Tibial nerve (tissue), 4 donors: ENCODE data around the gene LRSAM1. TPM values are rescaled to one million over a fixed set of nuclear protein-coding genes. Genes with fewer than 3 reads are reported as not detected.

Experiments used
- DNase-seq, 2 donors: peaks; one replicate each; pipeline ENCODE4 v3.0.0-alpha.2; 2019; ENCODE audit warnings: low spot score in 2 of 2
- H3K27ac ChIP-seq, 4 donors: fragments of 200-600 bp; sonication (generic) in 3 of 4; one replicate each; pipeline ENCODE4 v1.5.1; 2017 to 2019; ENCODE audit warnings: mild to moderate bottlenecking in 1 of 4
- H3K27me3 ChIP-seq, 2 donors: fragments of 200-600 bp; sonication (generic) in 1 of 2; one replicate each; pipeline versions ENCODE4 v1.5.1 to v1.6.0; 2017 to 2019
- H3K36me3 ChIP-seq, 3 donors: fragments of 200-600 bp; sonication (generic); one replicate each; pipeline ENCODE4 v1.5.1; 2018 to 2019
- H3K4me1 ChIP-seq, 4 donors: fragments of 200-600 bp; sonication (generic) in 3 of 4; one replicate each; pipeline ENCODE4 v1.5.1; 2017 to 2019
- H3K4me3 ChIP-seq, 4 donors: fragments of 200-600 bp; sonication (generic) in 3 of 4; one replicate each; pipeline ENCODE4 v1.5.1; 2017 to 2019; ENCODE audit warnings: mild to moderate bottlenecking in 1 of 4, moderate library complexity in 1 of 4
- H3K9me3 ChIP-seq, 4 donors: fragments of 200-600 bp; sonication (generic) in 3 of 4; one replicate each; pipeline ENCODE4 v1.5.1; 2017 to 2019
- CTCF ChIP-seq, 5 experiments: fragments of 200-600 bp in 3 of 5; fragments of 450-650 bp in 2 of 5; sonication (generic) in 3 of 5; IDR thresholded peaks; one replicate each; pipeline ENCODE4 v1.5.1; 2016 to 2019; ENCODE audit warnings: antibody characterized with exemption in 5 of 5, mild to moderate bottlenecking in 3 of 5, moderate library complexity in 2 of 5
- EP300 ChIP-seq, 2 donors: sonication (generic); formaldehyde crosslinking; IDR thresholded peaks; one replicate each; pipeline ENCODE4 v1.6.1; 2017; ENCODE audit warnings: antibody characterized with exemption in 2 of 2, mild to moderate bottlenecking in 1 of 2
- POLR2A ChIP-seq, 2 donors: fragments of 450-650 bp; IDR thresholded peaks; one replicate each; pipeline ENCODE4 v1.6.1; 2017; ENCODE audit warnings: antibody characterized with exemption in 2 of 2, mild to moderate bottlenecking in 2 of 2, moderate library complexity in 2 of 2
- WGBS, 2 donors: methylation state at CpG; one replicate each; pipeline ENCODE4 v1.1.5; 2018; 5-methylcytosine and 5-hydroxymethylcytosine counted together
- total RNA-seq, 4 donors: library from RNA; depleted of rRNA; stranded (reverse); fragments of >200 nt; gene quantifications; one replicate each; pipeline ENCODE4 v1.1.0, GENCODE V29; 2016

The LRSAM1 gene
- total RNA-seq, 4 donors from 2014 or later, result 18.8 to 44.1 (median 28.3) TPM

- Histone ChIP-seq H3K27ac (peak overlapping the region in 3 of 4 donors; percentile 45 to 95 (median 81)), H3K36me3 (peaks cover 0 to 16% (median 0%) of the 10 kb centered on the region in 3 donors), H3K4me1 (peaks cover 0 to 85% (median 64%) of the 10 kb centered on the region in 4 donors), H3K27me3 (no peaks in the 10 kb centered on the region), H3K4me3 (no peak overlapping the region), H3K9me3 (no peaks in the 10 kb centered on the region)
- DNase-seq, result no peak
- 37 to 42% methylated on average over 14 of the region's 14 CpGs for WGBS, 2 donors
- no peak for TF ChIP-seq POLR2A (IDR thresholded peaks at IDR 0.05)
- TF ChIP-seq CTCF (IDR thresholded peaks at IDR 0.05), result no peak
- no peak for TF ChIP-seq EP300 (IDR thresholded peaks at IDR 0.05)
These were observed 84.5 kb downstream of the LRSAM1 start for GRCh38 chr9:127535834-127536233.

DNA sequence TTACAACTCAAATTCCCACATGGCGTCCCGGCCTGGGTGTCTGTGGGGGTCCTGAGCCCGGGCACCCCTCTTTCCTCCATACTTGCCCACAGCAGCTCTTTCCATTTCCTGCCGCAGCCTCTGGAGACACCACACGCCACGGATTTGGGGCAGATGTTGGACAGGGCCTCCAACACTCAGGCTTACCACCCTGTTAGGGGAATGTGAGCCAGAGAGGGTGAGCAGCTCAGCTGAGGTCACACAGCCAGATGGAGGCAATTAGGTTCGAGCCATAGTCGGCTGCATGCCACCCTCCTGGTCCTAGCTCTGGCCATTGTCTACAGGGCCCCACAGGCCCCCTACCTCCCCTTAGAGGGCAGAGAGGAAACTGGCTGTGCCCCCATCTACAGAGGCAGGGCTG, 85.2 kb downstream of the LRSAM1 start:
- Histone ChIP-seq H3K27ac (peak overlapping the region in 3 of 4 donors; percentile 45 to 95 (median 81)), H3K36me3 (peaks cover 0 to 9% (median 0%) of the 10 kb centered on the region in 3 donors), H3K4me1 (peaks cover 0 to 91% (median 71%) of the 10 kb centered on the region in 4 donors), H3K4me3 (no peak overlapping the region), H3K9me3 (no peaks in the 10 kb centered on the region), H3K27me3 (no peaks in the 10 kb centered on the region)
- TF ChIP-seq POLR2A (IDR thresholded peaks at IDR 0.05) (no peak), CTCF (IDR thresholded peaks at IDR 0.05) (no peak), EP300 (IDR thresholded peaks at IDR 0.05) (no peak)
- 70 to 80% methylated on average over 8 of the region's 8 CpGs for WGBS, 2 donors
- DNase-seq, result no peak

- peak overlapping the region; percentile 31 to 95 (median 63) for H3K27ac ChIP-seq
- no peaks in the 10 kb centered on the region for H3K27me3 ChIP-seq
- no peak for DNase-seq
- H3K4me1 ChIP-seq, result peaks cover 0 to 91% (median 76%) of the 10 kb centered on the region in 4 donors
- 43 to 53% methylated on average over 7 to 8 of the region's 8 CpGs for WGBS, 2 donors
- TF ChIP-seq POLR2A (IDR thresholded peaks at IDR 0.05), result no peak
- TF ChIP-seq CTCF (IDR thresholded peaks at IDR 0.05), result no peak
- TF ChIP-seq EP300 (IDR thresholded peaks at IDR 0.05), result no peak
- peaks cover 0 to 4% (median 0%) of the 10 kb centered on the region in 3 donors for H3K36me3 ChIP-seq
- H3K9me3 ChIP-seq, result no peaks in the 10 kb centered on the region
- H3K4me3 ChIP-seq, result no peak overlapping the region
These were observed 85.7 kb downstream of the LRSAM1 start for GRCh38 chr9:127537014-127537413.

DNA sequence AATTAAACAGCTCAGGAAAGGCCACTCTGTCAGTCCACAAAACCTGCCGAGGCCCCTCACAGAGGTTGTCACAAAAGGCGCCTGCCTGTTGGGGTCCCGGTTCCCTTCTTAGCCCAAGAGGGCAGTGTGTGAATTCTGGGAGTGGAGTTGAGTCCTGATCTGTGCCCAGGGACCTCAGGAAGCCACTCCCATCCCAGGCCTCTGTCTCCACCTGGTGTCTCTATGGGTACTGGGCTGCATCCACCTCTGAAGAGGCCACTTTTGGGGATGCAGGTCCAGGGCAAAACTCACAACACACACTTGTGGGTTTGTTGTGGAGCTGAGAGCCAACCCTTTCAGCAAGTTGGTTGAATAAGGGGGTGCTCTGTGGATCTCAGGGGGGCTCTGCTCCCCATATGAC, 86.5 kb downstream of the LRSAM1 start:
- H3K36me3 ChIP-seq, result no peaks in the 10 kb centered on the region
- no peak for DNase-seq
- TF ChIP-seq CTCF (IDR thresholded peaks at IDR 0.05) (peak in 1 of 5 experiments; percentile 20), EP300 (IDR thresholded peaks at IDR 0.05) (no peak)
- H3K27me3 ChIP-seq, result no peaks in the 10 kb centered on the region
- WGBS, 2 donors, result 57 to 66% methylated on average over 3 of the region's 3 CpGs
- H3K27ac ChIP-seq, result peak overlapping the region; percentile 31 to 95 (median 63)
- no peaks in the 10 kb centered on the region for H3K9me3 ChIP-seq
- H3K4me3 ChIP-seq, result no peak overlapping the region
- peaks cover 0 to 95% (median 84%) of the 10 kb centered on the region in 4 donors for H3K4me1 ChIP-seq

GRCh38 chr9:127538849-127539258, 87.5 kb downstream of the LRSAM1 start:
- WGBS, 2 donors, result 58 to 60% methylated on average over 4 of the region's 4 CpGs
- peaks cover 0 to 100% (median 91%) of the 10 kb centered on the region in 4 donors for H3K4me1 ChIP-seq
- peak overlapping the region in 3 of 4 donors; percentile 56 to 95 (median 92) for H3K27ac ChIP-seq
- H3K27me3 ChIP-seq, result no peaks in the 10 kb centered on the region
- H3K4me3 ChIP-seq, result no peak overlapping the region
- H3K36me3 ChIP-seq, result no peaks in the 10 kb centered on the region
- H3K9me3 ChIP-seq, result no peaks in the 10 kb centered on the region
- TF ChIP-seq EP300 (IDR thresholded peaks at IDR 0.05), result no peak
- TF ChIP-seq POLR2A (IDR thresholded peaks at IDR 0.05), result no peak
- TF ChIP-seq CTCF (IDR thresholded peaks at IDR 0.05), result no peak
- DNase-seq, result no peak
